Inflammatory macrophage treated with lipopolysaccharide for 1 hour (primary cell): ENCODE measurements around the gene NAV2.
"Not testable (repeated sequence)": the region's sequence is repeated elsewhere in the genome, so short reads cannot be mapped to it uniquely, and the experiment has no call there.

ENCODE experiments used
- DNase-seq, 2 donors: peaks; one replicate each; pipeline ENCODE4 v3.0.0-alpha.2; 2020 to 2022

Gene NAV2

GRCh38 chr11:19958204-19958603 is 245.6 kb downstream of the NAV2 start:
- no peak for DNase-seq

GRCh38 chr11:19959210-19959609 is 246.6 kb downstream of the NAV2 start:
- DNase-seq: no peak

DNA sequence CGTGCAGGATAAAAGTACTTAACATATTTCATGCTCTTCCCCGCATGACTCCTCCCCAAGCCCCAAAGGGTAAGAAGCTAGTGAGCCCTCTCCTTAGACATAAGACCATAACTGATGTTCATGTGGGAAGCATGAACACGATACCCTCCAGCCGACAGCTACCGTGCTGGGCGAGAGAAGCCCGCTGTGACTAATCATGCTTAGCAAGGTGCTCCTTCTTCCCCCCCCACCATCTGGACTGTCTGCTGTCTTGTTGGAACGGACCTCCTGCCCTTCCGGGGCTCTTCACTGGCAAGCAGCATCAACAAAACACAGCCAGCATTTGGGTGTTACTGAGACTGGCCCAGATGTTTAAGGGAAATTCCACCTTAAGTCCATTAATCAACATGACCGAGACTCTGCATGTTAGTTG is 247.0 kb downstream of the NAV2 start:
- DNase-seq: no peak

- DNase-seq: not testable (repeated sequence)
These were observed 247.8 kb downstream of the NAV2 start for GRCh38 chr11:19960410-19960809.

GRCh38 chr11:19961225-19961624 is 248.6 kb downstream of the NAV2 start:
- DNase-seq: no peak

DNA sequence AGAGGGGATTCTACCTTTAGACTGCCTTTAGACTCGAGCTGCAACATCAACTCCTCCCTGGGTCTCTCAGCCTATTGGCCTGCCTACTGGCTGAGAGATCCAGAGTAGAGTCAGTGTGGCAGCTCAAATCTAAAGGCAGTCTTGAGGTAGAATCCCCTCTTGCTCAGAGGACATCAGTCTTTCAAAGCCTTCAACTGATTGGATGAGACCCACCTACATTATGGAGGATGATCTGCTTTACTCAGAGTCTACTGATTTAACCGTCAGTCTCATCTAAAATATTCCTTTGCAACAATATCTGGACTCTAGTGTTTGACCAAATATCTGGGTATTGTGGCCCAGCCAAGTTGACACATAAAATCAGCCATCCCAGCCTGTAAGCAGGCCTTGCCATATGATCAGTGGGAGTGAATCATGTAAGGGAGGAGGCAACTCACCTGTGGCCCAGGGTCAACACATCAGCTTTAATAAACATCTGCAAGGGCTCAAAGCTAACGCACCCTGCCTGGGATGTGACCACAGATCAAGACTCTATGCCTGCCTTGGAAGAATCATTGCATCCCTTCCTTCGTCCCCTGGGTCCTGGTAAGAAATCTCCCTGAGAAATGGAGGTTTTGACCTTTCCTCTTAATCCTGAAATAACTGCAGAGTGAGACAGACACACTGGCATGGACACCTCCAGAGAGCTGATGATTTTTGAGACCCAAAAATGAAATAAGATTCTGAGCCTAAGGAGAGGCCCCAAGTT is 249.6 kb downstream of the NAV2 start:
- no peak for DNase-seq

- no peak for DNase-seq
These were observed 250.2 kb downstream of the NAV2 start for GRCh38 chr11:19962801-19963175.

GRCh38 chr11:19963697-19964387 is 251.2 kb downstream of the NAV2 start:
- no peak for DNase-seq

- DNase-seq: no peak
These were observed 253.8 kb downstream of the NAV2 start for GRCh38 chr11:19966441-19966840.

DNA sequence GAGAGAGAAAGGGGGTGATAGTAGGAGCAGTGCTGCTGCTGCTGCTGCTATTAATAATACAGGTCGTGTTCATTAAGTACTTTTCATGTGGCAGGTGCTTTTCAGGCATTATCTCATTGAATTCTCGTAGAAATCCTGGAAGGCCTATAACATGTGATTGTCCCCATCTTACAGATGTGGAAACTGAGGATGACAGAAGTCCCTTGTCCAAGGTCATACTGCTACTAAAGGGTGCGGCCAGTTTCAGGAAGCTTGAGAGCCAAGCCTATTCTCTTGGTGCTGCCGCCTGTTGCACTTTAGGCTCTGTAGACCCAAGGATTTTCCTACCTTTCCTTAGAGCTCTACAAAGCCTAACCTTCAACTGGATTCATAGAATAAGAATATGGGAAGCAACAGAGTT is 254.3 kb downstream of the NAV2 start:
- no peak for DNase-seq

- DNase-seq: no peak
These were observed 255.2 kb downstream of the NAV2 start for GRCh38 chr11:19967787-19968186.

DNA sequence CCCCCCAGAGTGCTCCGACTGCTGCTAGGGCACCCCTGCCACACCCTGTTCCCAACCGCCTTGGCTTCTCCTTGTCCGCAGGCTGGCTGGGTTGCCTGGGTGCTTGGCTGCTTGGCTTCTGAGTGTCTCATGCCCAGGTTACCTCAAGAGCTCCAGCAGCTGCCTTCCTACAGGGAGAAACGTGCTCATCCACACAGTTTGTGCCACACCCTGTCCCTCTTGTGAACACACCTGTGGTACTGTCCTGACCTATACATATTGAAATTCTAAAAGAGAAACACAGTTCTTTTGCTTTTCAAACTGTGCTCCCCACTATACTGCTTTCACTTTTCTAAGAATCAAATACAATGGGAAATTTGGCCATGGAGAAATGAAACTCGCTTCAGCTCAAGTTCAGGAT is 256.2 kb downstream of the NAV2 start:
- DNase-seq: no peak

GRCh38 chr11:19970944-19971343 is 258.3 kb downstream of the NAV2 start:
- DNase-seq: no peak

DNA sequence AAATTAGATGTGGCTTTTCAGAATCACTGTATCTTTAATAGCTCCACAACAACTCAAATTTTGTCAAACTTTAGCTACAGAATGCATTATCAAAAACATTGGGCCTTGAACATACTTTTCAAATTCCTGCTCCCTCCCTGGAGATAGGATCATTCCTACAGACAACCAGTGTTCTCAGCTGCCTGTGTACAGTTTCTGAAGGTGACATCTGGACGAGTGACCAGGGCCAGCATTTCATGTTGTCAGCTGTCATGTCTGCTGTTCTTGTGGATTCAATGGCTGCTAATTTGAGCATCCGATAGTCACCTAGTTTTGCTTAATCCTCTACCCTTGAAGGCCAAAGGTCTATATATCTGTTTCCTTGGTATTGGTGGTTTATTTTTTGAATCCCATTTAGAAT is 259.5 kb downstream of the NAV2 start:
- DNase-seq: no peak

DNA sequence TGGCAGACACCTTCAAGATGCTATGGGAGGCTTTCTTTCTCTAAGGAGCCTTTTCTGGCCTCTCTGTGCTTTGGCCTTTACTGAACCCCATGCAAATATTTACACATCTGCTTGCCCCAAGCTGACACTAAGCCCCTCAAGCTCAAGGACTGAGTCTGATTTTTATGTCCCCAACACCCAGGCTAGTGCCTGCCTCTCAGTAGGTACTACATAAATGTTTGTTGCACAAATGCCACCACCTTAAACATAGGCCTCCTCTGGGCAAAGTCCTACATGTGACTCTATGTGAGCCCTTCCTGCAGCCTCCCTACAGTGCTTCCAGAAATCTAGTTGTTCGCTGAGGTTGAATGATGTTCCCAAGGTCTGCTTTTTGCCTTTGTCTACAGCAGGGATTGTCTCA is 260.0 kb downstream of the NAV2 start:
- no peak for DNase-seq

GRCh38 chr11:19973136-19973635 is 260.5 kb downstream of the NAV2 start:
- DNase-seq: no peak

DNA sequence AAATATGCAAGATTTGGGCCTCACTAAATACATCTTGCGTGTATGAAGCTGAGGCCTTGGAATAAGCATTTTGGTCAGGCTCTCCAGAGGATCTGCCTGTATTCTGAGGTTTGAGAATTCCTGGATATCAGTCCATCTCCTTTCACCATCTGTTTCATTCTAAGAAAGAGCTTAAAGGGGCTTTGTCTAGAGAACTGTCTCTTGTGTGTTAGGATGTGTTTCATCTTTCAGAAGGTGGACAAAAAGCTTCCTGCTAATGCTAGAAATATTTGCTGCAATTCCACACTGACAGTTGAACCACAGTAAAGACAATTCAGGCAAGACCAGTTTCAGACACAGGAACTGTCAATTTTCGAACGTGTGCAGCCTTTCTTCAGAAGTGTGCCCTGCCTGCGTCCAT is 262.2 kb downstream of the NAV2 start:
- DNase-seq: no peak

DNA sequence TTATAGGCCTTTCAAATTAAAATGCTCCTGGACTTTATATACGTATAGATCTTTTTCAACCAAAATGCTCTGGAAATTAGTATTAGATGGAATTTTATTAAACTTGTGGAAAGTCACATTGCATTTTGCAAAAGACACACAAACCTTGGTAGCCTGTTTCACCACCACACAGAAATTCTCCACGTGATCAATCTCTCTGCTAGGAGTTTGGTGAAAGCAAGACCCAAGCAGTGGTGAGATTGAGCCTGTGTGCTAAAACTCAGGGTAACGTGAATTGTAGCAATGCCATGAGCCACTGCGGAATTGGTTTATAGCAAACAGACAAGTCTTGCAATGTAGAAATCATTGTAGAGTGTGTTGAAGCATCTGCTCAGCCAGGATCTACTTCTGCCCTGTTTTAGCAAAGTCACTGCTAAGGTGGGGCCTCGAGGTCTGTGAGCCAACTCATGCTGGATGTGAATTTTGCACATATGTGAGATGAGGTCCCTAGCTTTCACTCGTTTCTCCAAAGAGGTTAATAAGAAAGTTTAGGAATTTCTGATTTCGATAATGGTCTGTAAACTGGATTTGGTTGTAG is 262.9 kb downstream of the NAV2 start:
- DNase-seq: no peak

DNA sequence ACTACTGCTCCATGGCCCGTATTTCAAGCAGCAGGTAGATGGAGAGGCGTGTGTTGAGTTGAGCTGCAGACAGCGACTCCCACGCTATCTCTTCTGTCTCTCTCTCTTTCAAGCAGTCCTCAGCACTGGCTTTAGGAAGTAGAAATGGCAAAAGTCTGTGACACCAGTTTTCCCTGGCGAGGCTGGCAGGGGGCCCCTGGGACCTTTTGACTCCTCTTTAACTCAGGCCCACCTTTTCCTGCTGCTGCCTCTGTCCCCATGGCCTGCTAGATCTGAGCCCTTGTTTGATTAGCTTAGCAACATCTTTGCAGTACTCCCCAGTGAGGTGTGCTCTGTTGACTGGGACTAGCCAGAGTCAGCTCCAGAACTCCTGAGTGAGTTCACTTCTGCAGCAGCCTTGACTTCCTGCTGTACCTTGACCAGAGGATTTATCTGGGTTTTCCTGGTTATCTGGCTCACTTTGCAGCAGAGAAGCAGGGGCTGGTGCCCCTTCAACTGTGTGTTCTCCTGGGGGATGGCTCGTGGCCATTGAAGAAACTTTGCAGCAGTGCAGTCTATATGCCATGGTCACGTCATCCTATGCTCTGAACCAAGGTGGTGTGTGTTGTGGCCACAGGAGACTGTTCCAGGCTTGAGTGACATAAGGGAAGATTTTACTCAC is 263.8 kb downstream of the NAV2 start:
- DNase-seq: no peak

- no peak for DNase-seq
These were observed 265.3 kb downstream of the NAV2 start for GRCh38 chr11:19977941-19978340.

- DNase-seq: peak; percentile 9 to 10
These were observed 266.3 kb downstream of the NAV2 start for GRCh38 chr11:19978668-19979518.

DNA sequence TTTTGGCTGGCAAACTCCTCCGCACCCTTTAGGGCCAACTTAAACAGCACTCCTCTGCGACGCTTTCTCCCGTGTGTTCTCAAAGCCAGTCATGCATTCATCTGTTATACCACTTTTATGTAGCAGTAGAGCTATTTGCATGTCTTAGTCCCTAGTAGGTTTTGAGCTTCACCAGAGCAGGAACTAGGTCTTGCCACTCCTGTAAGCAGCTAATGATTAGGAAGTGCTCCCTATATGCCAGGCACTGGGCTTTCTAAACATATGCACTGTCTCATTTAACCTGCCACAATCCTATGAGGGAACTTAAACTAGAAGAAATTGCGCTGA is 266.8 kb downstream of the NAV2 start:
- DNase-seq: no peak

- no peak for DNase-seq
These were observed 267.8 kb downstream of the NAV2 start for GRCh38 chr11:19980388-19980787.
